ENCODE data around the gene UBE3A. TPM values are rescaled to one million over a fixed set of nuclear protein-coding genes. Genes with fewer than 3 reads are reported as not detected.

The UBE3A gene
- total RNA-seq, 1 experiment from 2014 or later, result 42.2 TPM

DNA sequence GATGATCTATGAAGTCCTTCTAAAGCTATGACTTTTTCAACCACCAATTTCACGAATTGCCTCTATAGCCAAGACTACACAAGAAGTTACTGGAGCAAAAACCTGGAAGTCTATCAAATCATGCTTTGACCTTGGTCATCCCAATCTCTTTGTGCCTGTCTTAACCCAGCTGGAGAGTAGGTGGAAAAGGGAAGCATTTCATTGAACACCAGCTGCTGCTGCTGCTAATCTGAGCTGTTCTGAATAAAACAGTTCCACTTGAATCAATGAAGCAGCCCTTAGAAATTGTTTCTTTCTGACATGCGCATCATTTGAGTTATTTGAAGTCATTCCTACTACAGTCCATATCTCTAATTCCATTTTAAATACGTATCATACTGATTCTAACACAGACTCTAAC is 7.3 kb upstream of the UBE3A start:
- no peak for DNase-seq (ENCODE audit: low read depth)
- in situ Hi-C loops (cut with HindIII; ENCODE audit: low pct_unique_long_range_greater_than_20kb, low sequenced_read_pairs), result no loop called here

DNA sequence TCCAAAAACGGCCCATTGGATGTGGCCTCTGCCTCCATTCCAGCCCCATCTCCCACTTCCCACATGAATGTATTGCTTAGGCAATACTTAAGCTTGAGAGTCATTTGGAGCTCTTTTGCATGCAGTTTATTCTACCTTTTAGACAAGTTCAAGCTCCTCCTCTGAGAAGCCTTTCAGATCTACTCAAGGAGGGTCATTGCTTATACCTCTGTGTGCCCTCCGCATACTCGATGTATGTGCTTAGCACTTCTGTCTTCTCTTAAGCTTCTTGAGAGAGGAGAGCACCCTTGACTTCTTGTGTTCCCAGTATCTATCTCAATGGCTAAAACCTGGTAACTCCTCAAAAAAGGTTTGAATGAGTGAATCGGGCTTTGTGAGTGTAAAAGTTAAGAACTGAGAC is 6.6 kb upstream of the UBE3A start:
- in situ Hi-C loops (cut with HindIII; ENCODE audit: low pct_unique_long_range_greater_than_20kb, low sequenced_read_pairs), result no loop called here
- DNase-seq (ENCODE audit: low read depth), result no peak

DNA sequence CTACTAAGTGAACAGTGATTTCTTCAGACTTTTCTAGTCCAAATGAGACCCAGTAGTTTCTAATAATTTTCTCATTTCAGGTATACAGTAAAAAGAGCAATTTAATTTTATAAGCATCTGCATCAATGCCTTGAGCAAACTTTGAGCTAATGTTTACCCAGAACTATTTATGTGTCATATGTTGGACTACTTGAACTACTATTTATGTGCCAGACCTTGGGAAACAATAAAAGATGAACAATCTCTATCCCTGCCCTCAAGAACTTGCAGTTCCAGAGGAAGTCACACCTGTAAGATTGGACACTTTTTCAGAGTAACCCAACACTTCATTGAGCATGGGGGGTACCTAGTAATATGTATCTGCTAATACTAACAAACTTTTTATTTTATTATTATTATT is 2.3 kb upstream of the UBE3A start:
- in situ Hi-C loops (cut with HindIII; ENCODE audit: low pct_unique_long_range_greater_than_20kb, low sequenced_read_pairs), result no loop called here
- DNase-seq (ENCODE audit: low read depth), result no peak

DNA sequence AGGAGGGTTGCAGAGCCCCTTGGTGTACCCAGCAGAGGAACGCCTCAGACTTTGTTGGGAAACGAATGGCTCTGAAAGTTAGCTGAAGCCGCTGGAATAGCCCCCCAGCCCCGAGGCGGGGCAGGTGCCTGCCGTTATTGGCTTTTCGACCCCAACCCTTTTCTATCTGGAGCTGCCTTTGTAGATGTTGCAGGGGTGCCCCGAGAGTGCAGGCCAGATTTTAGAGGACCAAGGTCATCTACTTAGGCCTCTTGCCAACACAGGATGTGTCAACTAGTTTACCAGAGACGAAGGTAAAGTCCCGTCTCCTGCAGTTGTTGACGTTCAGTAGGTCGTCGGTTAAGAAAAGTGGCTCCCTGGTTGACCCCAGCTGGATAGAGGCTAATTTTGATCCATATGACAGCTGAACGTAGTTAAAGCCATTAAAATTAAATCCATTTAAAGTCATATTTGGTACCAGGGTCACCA is 579 bp upstream of the UBE3A start:
- in situ Hi-C loops (cut with HindIII; ENCODE audit: low pct_unique_long_range_greater_than_20kb, low sequenced_read_pairs), result no loop called here

GRCh38 chr15:25437777-25438600 is 835 bp downstream of the UBE3A start:
- DNase-seq (ENCODE audit: low read depth), result peak; percentile 64
- in situ Hi-C loops (cut with HindIII; ENCODE audit: low pct_unique_long_range_greater_than_20kb, low sequenced_read_pairs), result no loop called here

More for the DNA sequence above, 579 bp upstream of the UBE3A start:
- DNase-seq (ENCODE audit: low read depth), result no peak

- no peak for DNase-seq (ENCODE audit: low read depth)
- in situ Hi-C loops (cut with HindIII; ENCODE audit: low pct_unique_long_range_greater_than_20kb, low sequenced_read_pairs), result no loop called here
Observed at GRCh38 chr15:25436707-25437106, 2.1 kb downstream of the UBE3A start.

GRCh38 chr15:25435474-25436243 is 3.2 kb downstream of the UBE3A start:
- in situ Hi-C loops (cut with HindIII; ENCODE audit: low pct_unique_long_range_greater_than_20kb, low sequenced_read_pairs), result no loop called here
- DNase-seq (ENCODE audit: low read depth), result no peak

GRCh38 chr15:25433118-25433865 is 5.5 kb downstream of the UBE3A start:
- in situ Hi-C loops (cut with HindIII; ENCODE audit: low pct_unique_long_range_greater_than_20kb, low sequenced_read_pairs), result no loop called here
- no peak for DNase-seq (ENCODE audit: low read depth)

DNA sequence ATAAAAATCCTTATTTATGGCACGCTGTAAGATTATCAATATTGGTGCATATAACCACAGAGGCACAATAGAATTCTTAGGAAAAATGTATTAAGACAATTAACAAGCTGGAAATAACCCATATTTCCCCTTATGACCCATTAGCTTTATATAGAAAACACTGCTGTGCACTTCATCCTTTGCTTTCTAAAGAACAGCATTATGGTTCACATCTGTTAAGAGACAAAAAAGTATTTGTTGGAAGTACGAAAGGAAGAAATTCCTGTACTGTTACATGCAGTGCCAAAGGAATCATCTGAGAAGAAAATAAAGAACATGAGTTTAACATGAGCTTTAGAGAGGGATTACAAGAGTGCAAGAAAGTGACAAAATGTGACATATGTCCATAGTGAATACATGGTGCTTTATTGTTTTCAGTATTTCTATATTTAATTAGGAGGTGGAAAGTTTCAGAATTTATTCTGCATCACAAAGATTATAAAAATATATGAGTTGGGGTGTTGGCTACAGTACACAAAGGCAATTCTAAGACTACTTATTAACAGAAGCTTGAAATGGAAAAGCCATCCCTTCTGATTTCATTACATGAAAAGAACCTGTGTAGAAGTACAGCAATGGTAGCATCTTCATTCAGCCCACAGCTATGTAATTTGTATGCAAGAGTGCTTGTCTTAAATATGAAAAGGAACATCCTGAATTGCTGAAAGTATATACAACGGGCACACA is 6.8 kb downstream of the UBE3A start:
- in situ Hi-C loops (cut with HindIII; ENCODE audit: low pct_unique_long_range_greater_than_20kb, low sequenced_read_pairs), result no loop called here

DNA sequence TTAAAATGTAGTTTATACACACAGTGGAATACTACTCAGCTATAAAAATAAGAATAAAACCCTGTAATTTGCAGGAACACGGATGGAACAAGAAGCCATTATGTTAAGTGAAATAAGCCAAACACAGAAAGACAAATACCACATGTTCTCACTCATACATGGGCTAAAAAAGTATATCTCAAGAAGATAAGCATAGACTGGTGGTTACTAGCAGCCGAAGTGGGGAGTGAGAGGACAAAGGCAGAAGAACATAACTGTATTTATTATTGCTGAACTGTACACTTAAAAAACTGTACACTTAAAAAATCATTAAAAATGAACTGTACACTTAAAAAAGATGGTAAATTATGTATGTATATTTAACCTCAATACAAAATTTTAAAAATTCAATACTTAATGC is 11.0 kb downstream of the UBE3A start:
- in situ Hi-C loops (cut with HindIII; ENCODE audit: low pct_unique_long_range_greater_than_20kb, low sequenced_read_pairs), result no loop called here
- no peak for DNase-seq (ENCODE audit: low read depth)

More for the DNA sequence above, 6.8 kb downstream of the UBE3A start:
- no peak for DNase-seq (ENCODE audit: low read depth)

DNA sequence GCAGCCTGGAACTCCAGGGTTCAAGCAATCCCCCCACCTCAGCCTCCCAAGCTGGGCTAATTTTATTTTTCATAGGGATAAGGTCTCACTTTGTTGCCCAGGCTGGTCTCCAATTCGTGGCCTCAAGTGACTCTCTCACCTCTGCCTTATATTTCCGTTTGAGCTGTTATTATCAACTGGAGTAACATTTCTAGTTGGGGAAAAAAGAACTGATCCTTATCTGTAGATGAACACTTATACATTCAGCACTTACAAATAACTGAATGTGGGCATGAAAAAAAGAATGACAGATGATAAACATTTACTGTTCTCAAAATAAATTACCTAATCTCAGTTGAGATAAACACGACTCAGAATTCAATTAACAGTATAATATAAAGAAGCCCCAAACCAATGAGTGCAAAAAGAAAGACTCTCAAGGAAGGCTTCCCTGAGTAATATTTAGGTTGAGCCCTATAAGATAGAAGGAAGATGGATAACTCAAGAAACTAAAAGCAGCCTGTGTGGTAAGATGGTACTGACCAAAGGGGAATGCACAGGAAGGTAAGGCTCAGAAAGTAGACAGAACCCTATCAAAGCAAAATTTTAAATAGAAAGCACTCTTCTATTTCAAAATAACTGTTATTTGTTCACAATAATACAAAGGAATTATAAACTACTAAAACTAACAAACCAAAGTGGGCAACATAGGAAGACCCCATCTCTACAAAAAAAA is 11.8 kb downstream of the UBE3A start:
- in situ Hi-C loops (cut with HindIII; ENCODE audit: low pct_unique_long_range_greater_than_20kb, low sequenced_read_pairs), result no loop called here
- DNase-seq (ENCODE audit: low read depth), result no peak

DNA sequence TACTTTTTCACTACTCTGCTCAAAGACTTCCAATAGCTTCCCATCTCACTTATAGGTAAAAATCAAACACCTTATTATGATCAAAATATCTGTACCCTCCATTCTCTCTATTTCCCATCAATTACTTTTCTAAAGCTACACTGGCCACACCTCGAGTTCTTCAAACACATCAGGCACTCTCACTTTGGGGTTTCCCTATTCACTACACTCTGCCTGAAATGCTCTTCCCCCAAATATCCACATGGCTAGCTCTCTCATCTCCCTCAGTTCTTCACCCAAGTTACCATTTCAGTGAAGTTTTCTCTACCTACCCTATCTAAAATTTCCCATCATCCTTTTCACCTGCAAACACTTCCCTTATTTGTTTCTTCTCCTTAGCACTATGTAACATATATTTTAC is 14.8 kb downstream of the UBE3A start:
- DNase-seq (ENCODE audit: low read depth), result no peak
- in situ Hi-C loops (cut with HindIII; ENCODE audit: low pct_unique_long_range_greater_than_20kb, low sequenced_read_pairs), result no loop called here

DNA sequence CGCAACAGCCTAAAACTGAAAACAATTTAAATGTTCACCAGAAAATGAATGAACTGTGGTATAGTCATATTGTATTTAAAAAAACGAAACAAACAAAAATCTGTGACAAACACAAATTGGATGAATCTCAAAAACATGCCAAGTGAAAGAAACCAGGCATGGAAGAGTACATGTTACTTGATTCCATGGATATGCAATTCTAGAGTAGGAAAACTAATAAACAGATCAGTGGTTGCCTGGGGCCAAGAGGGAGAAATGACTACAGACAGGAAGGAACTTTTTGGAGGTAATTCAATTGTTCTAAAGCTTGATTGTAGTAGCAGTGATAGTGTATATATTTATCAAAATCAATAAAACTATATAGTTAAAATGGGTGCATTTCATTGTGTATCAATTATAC is 16.8 kb downstream of the UBE3A start:
- in situ Hi-C loops (cut with HindIII; ENCODE audit: low pct_unique_long_range_greater_than_20kb, low sequenced_read_pairs), result no loop called here
- DNase-seq (ENCODE audit: low read depth), result no peak

DNA sequence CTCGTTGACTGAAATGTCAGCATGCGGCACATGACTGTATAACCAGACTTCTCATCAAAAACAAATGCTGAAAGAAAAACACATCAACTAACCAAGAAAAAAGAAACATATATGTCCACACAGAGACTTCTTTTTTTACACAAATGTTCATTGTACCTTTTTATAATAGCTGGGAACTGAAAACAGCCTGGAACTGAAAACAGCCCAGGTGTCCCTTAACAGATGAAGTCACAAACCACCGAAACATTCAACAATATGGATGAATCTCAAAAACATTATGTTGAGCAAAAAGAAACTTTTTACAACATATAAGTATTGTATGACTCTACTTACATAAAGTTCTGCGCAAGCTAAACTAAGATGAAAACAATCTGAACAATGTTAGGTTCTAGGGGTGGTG is 20.6 kb downstream of the UBE3A start:
- in situ Hi-C loops (cut with HindIII; ENCODE audit: low pct_unique_long_range_greater_than_20kb, low sequenced_read_pairs), result no loop called here
- no peak for DNase-seq (ENCODE audit: low read depth)

GRCh38 chr15:25417604-25418003 is 21.2 kb downstream of the UBE3A start:
- in situ Hi-C loops (cut with HindIII; ENCODE audit: low pct_unique_long_range_greater_than_20kb, low sequenced_read_pairs), result no loop called here
- no peak for DNase-seq (ENCODE audit: low read depth)

GRCh38 chr15:25416693-25417092 is 22.1 kb downstream of the UBE3A start:
- peak; percentile 68 for DNase-seq (ENCODE audit: low read depth)
- in situ Hi-C loops (cut with HindIII; ENCODE audit: low pct_unique_long_range_greater_than_20kb, low sequenced_read_pairs), result no loop called here

DNA sequence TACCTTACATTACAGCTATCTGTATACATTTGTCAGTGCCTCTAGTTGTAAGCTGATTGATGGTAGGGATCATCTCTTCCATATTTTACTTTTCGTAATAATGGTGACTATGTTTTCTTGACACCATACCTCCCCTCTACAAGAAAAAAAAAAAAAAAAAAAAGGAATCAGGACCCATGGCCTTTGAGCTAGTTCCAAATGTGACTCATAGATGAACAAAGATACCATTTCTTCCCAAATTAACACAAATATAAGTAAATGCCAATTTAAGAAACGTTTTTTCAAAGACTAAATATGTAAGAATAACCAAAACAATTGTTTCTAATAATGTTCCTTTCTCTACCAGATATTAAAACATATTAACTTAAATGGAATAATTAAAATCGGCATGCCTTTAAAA is 23.1 kb downstream of the UBE3A start:
- no peak for DNase-seq (ENCODE audit: low read depth)
- in situ Hi-C loops (cut with HindIII; ENCODE audit: low pct_unique_long_range_greater_than_20kb, low sequenced_read_pairs), result no loop called here

DNA sequence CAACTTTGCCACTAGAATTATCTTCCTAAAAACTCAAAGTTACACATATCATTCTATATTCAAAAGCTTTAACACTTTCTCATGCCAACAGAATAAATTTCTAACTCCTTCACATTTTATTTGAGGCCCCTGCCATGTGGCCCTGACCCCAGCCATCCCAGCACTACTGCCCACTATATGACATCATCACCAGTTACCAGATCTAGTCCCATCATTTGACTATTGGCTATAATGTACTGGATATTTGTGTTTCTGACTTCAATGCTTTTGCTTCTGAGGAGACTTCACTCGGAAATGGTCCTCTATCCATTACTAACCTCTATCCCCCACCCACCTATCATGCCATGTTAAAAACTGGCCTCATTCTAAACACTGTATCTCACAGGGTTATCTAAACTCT is 23.6 kb downstream of the UBE3A start:
- DNase-seq (ENCODE audit: low read depth), result no peak
- in situ Hi-C loops (cut with HindIII; ENCODE audit: low pct_unique_long_range_greater_than_20kb, low sequenced_read_pairs), result no loop called here

All from Caki2 (cell line).